Vagina (tissue), 2 donors: ENCODE data around the gene PARP12.

Source experiments
- CTCF ChIP-seq, 3 experiments: fragments of 450-650 bp in 2 of 3; fragments of 200-600 bp in 1 of 3; sonication (generic) in 1 of 3; IDR thresholded peaks; one replicate each; pipeline ENCODE4 v1.5.1; 2017 to 2019; ENCODE audit warnings: antibody characterized with exemption in 3 of 3, mild to moderate bottlenecking in 2 of 3, moderate library complexity in 2 of 3
- POLR2AphosphoS5 ChIP-seq, 2 donors: sonication (generic); formaldehyde crosslinking; IDR thresholded peaks; one replicate each; pipeline ENCODE4 v1.9.0; 2017; ENCODE audit warnings: antibody characterized with exemption in 2 of 2, mild to moderate bottlenecking in 2 of 2, low read depth in 1 of 2; ENCODE audit not compliant: insufficient read depth in 1 of 2

GRCh38 chr7:140005754-140006503 is 56.8 kb downstream of the PARP12 start:
- TF ChIP-seq CTCF (IDR thresholded peaks at IDR 0.05) (no peak), POLR2AphosphoS5 (IDR thresholded peaks at IDR 0.05; ENCODE audit: insufficient read depth in 1 of 2, low read depth in 1 of 2) (no peak)
